22Rv1 (cell line): ENCODE results near the gene KLHL1.

ENCODE experiments used
- H3K27ac ChIP-seq: fragments of 450-650 bp; 2 replicates; pipeline ENCODE4 v1.5.1; 2017
- ZFX ChIP-seq: fragments of 450-650 bp; IDR thresholded peaks from 2 replicates; pipeline ENCODE4 v1.6.1; 2017; ENCODE audit warnings: antibody characterized with exemption, borderline replicate concordance
- TF ChIP-seq, protein P1 (sequence below): fragments of 450-650 bp; IDR thresholded peaks from 2 replicates; pipeline ENCODE4 v1.5.1; 2017; ENCODE audit warnings: mild to moderate bottlenecking

The KLHL1 gene

DNA sequence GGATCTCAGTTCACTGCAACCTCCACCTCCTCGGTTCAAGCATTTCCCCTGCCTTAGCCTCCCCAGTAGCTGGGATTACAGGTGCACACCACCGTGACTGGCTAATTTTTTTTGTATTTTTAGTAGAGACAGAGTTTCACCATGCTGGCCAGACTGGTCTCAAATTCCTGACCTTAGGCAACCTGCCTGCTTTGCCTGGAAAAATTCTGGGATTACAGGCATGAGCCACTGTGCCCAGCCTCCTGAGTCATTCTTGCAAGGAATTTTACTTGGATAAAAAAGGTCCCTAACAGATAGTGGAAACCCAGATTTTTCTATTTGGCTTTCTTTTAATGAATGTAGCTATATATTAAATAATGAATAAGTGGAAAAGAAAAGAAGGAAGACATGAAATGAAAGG, 450.6 kb downstream of the KLHL1 start:
- H3K27ac ChIP-seq = no peak overlapping the region

DNA sequence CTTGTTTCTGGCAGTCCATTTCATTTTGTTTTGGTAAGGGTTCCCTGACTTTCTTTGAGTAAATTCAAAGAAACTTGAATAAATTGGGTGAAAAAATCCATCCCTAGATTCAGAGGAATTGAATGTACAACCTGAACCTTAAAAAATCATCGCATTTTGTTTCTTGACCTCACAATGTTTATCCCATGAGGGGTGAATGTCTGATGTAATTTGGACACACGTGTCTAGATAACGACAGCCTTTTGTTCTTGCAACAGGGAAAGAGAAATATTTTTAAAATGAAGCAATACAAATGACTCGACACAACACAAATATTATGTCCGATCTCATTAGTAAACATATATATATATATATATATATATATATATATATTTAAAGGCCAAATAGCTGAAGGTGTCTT, 453.9 kb downstream of the KLHL1 start:
- H3K27ac ChIP-seq = no peak overlapping the region
- TF ChIP-seq ZFX = no peak
- TF ChIP-seq, protein P1, sequence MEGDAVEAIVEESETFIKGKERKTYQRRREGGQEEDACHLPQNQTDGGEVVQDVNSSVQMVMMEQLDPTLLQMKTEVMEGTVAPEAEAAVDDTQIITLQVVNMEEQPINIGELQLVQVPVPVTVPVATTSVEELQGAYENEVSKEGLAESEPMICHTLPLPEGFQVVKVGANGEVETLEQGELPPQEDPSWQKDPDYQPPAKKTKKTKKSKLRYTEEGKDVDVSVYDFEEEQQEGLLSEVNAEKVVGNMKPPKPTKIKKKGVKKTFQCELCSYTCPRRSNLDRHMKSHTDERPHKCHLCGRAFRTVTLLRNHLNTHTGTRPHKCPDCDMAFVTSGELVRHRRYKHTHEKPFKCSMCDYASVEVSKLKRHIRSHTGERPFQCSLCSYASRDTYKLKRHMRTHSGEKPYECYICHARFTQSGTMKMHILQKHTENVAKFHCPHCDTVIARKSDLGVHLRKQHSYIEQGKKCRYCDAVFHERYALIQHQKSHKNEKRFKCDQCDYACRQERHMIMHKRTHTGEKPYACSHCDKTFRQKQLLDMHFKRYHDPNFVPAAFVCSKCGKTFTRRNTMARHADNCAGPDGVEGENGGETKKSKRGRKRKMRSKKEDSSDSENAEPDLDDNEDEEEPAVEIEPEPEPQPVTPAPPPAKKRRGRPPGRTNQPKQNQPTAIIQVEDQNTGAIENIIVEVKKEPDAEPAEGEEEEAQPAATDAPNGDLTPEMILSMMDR = no peak

More for the DNA sequence above, 450.6 kb downstream of the KLHL1 start:
- no peak for TF ChIP-seq ZFX
- TF ChIP-seq, protein P1 = no peak
